GM20431 (cell line): ENCODE measurements around the gene LIPF.
"Not testable (repeated sequence)": the region's sequence is repeated elsewhere in the genome, so short reads cannot be mapped to it uniquely, and the experiment has no call there.

ENCODE experiments used
- in situ Hi-C: fragments of 300-500 bp; cut with MseI, MboI; formaldehyde crosslinking; loops from one replicate; pipeline ENCODE4 v1.15.0; 2020; ENCODE audit warnings: low sequenced_read_pairs; ENCODE audit not compliant: unreplicated experiment

The LIPF gene

GRCh38 chr10:88664142-88664541 lies at the start of gene LIPF:
TSS of gene LIPF (plus strand) at chr10:88664442. CDS start at chr10:88667298, 2,856 bp downstream.
- in situ Hi-C loops = no loop called here

GRCh38 chr10:88616250-88616977 lies 47.8 kb upstream of the LIPF start:
- in situ Hi-C loops = no loop called here

- in situ Hi-C loops = no loop called here
Observed at GRCh38 chr10:88617772-88618300, 46.4 kb upstream of the LIPF start.

GRCh38 chr10:88618496-88618895 lies 45.7 kb upstream of the LIPF start:
- in situ Hi-C loops = no loop called here

GRCh38 chr10:88620441-88620840 lies 43.8 kb upstream of the LIPF start:
- in situ Hi-C loops = no loop called here

- in situ Hi-C loops = no loop called here
Observed at GRCh38 chr10:88623835-88624234, 40.4 kb upstream of the LIPF start.

GRCh38 chr10:88624840-88625239 lies 39.4 kb upstream of the LIPF start:
- in situ Hi-C loops = no loop called here

- in situ Hi-C loops = no loop called here
Observed at GRCh38 chr10:88640186-88640585, 24.1 kb upstream of the LIPF start.

- in situ Hi-C loops = no loop called here
Observed at GRCh38 chr10:88642209-88642608, 22.0 kb upstream of the LIPF start.

GRCh38 chr10:88642963-88643362 lies 21.3 kb upstream of the LIPF start:
- in situ Hi-C loops = no loop called here

- in situ Hi-C loops = no loop called here
Observed at GRCh38 chr10:88647061-88647615, 17.1 kb upstream of the LIPF start.

- in situ Hi-C loops = no loop called here
Observed at GRCh38 chr10:88651101-88651551, 13.1 kb upstream of the LIPF start.

- in situ Hi-C loops = no loop called here
Observed at GRCh38 chr10:88652616-88653015, 11.6 kb upstream of the LIPF start.

GRCh38 chr10:88657901-88658300 lies 6.3 kb upstream of the LIPF start:
- in situ Hi-C loops = no loop called here

- in situ Hi-C loops = no loop called here
Observed at GRCh38 chr10:88659725-88660597, 4.3 kb upstream of the LIPF start.

GRCh38 chr10:88660598-88660884 lies 3.7 kb upstream of the LIPF start:
- in situ Hi-C loops = no loop called here

- in situ Hi-C loops = no loop called here
Observed at GRCh38 chr10:88661018-88661417, 3.2 kb upstream of the LIPF start.

GRCh38 chr10:88661577-88661976 lies 2.7 kb upstream of the LIPF start:
- in situ Hi-C loops = no loop called here

GRCh38 chr10:88663153-88663552 lies 1.1 kb upstream of the LIPF start:
- in situ Hi-C loops = not testable (repeated sequence)

GRCh38 chr10:88668465-88668864 lies 4.2 kb downstream of the LIPF start:
- in situ Hi-C loops = no loop called here

GRCh38 chr10:88670497-88670896 lies 6.3 kb downstream of the LIPF start:
- in situ Hi-C loops = no loop called here
